GM13977 (cell line): ENCODE measurements around the gene CASP14.
A peak's percentile ranks its signal among the peaks of the same experiment; 100 is the strongest.
"Not testable (repeated sequence)": the region's sequence is repeated elsewhere in the genome, so short reads cannot be mapped to it uniquely, and the experiment has no call there.

Experiments used
- DNase-seq: peaks from one replicate; pipeline ENCODE4 v3.0.0; 2012; ENCODE audit warnings: low spot score
- CTCF ChIP-seq: IDR thresholded peaks from 2 replicates; pipeline ENCODE4 v1.5.1; 2012; ENCODE audit warnings: mild to moderate bottlenecking, control low read depth; ENCODE audit not compliant: insufficient read depth; ENCODE audit errors: extremely low read depth, missing control alignments
- in situ Hi-C: fragments of 300-500 bp; cut with MboI; formaldehyde crosslinking; loops from one replicate; pipeline ENCODE4 v1.12.0; 2022; ENCODE audit warnings: low sequenced_read_pairs, low pct_unique_long_range_greater_than_20kb, mixed read lengths, inconsistent platforms; ENCODE audit not compliant: unreplicated experiment

Gene CASP14

GRCh38 chr19:15087182-15087581 lies 37.9 kb downstream of the CASP14 start:
- no peak for DNase-seq
- in situ Hi-C loops: no loop called here
- no peak for TF ChIP-seq CTCF

GRCh38 chr19:15091918-15092753 lies 42.9 kb downstream of the CASP14 start:
- peak; percentile 54 for DNase-seq
- in situ Hi-C loops: no loop called here
- peak; percentile 61 for TF ChIP-seq CTCF

- TF ChIP-seq CTCF: no peak
- in situ Hi-C loops: no loop called here
- DNase-seq: no peak
Measured at GRCh38 chr19:15093001-15093400, 43.7 kb downstream of the CASP14 start.

GRCh38 chr19:15096223-15096622 lies 46.9 kb downstream of the CASP14 start:
- DNase-seq: no peak
- in situ Hi-C loops: no loop called here
- TF ChIP-seq CTCF: no peak

GRCh38 chr19:15097980-15098379 lies 48.7 kb downstream of the CASP14 start:
- DNase-seq, in situ Hi-C loops: not testable (repeated sequence)

- TF ChIP-seq CTCF: no peak
- no peak for DNase-seq
- in situ Hi-C loops: no loop called here
Measured at GRCh38 chr19:15098460-15098859, 49.2 kb downstream of the CASP14 start.

- in situ Hi-C loops: no loop called here
- TF ChIP-seq CTCF: no peak
Measured at GRCh38 chr19:15099017-15099582, 49.8 kb downstream of the CASP14 start.

More at GRCh38 chr19:15099017-15099582, 49.8 kb downstream of the CASP14 start:
- no peak for DNase-seq
